KMS-11 (cell line): ENCODE results near the gene AP2A2.

Source experiments
- H2AFZ ChIP-seq: fragments of 200-600 bp; sonication (generic); 2 replicates; pipeline ENCODE4 v1.6.1; 2016; ENCODE audit warnings: antibody characterized with exemption, mixed run types, low read depth
- H3K27ac ChIP-seq: fragments of 200-600 bp; sonication (generic); 2 replicates; pipeline ENCODE4 v1.6.1; 2016; ENCODE audit warnings: mild to moderate bottlenecking, mixed run types
- H3K27me3 ChIP-seq: fragments of 200-600 bp; sonication (generic); 2 replicates; pipeline ENCODE4 v1.6.1; 2017; ENCODE audit warnings: mild to moderate bottlenecking, low read depth, mixed run types, moderate library complexity; ENCODE audit not compliant: insufficient read depth
- H3K36me3 ChIP-seq: fragments of 200-600 bp; sonication (generic); 2 replicates; pipeline ENCODE4 v1.6.1; 2017; ENCODE audit warnings: mild to moderate bottlenecking, mixed run types; ENCODE audit not compliant: insufficient read depth
- H3K4me1 ChIP-seq: fragments of 200-600 bp; sonication (generic); 2 replicates; pipeline ENCODE4 v1.6.1; 2016; ENCODE audit warnings: mild to moderate bottlenecking, low read depth, mixed run types; ENCODE audit not compliant: poor library complexity, severe bottlenecking
- H3K4me2 ChIP-seq: fragments of 200-600 bp; sonication (generic); 2 replicates; pipeline ENCODE4 v1.7.0; 2016; ENCODE audit warnings: mild to moderate bottlenecking, mixed run types
- H3K4me3 ChIP-seq: fragments of 200-600 bp; sonication (generic); IDR thresholded peaks from 2 replicates; pipeline ENCODE4 v1.6.1; 2017; ENCODE audit warnings: low read depth, low read length, mixed read lengths; ENCODE audit not compliant: insufficient read depth
- H3K79me2 ChIP-seq: fragments of 200-600 bp; sonication (generic); 2 replicates; pipeline ENCODE4 v1.6.1; 2016; ENCODE audit warnings: low read depth, mixed run types; ENCODE audit not compliant: insufficient read depth
- H3K9ac ChIP-seq: fragments of 200-600 bp; sonication (generic); 2 replicates; pipeline ENCODE4 v1.6.1; 2016; ENCODE audit warnings: mild to moderate bottlenecking, mixed run types
- H4K20me1 ChIP-seq: fragments of 200-600 bp; sonication (generic); 2 replicates; pipeline ENCODE4 v1.6.1; 2016; ENCODE audit warnings: mild to moderate bottlenecking, mixed run types; ENCODE audit not compliant: insufficient read depth
- TF ChIP-seq, protein P1 (sequence below): fragments of 200-600 bp; sonication (generic); conservative IDR thresholded peaks from 2 replicates; pipeline ENCODE4 v1.6.1; 2017; ENCODE audit warnings: low read depth, mild to moderate bottlenecking, antibody characterized with exemption, low read length, moderate library complexity, mixed read lengths

The AP2A2 gene

GRCh38 chr11:991711-992307 lies 66.1 kb downstream of the AP2A2 start:
- Histone ChIP-seq H3K4me1 (no peaks in the 10 kb centered on the region), H3K36me3 (no peaks in the 10 kb centered on the region), H3K9ac (no peak overlapping the region), H3K79me2 (no peaks in the 10 kb centered on the region), H3K27me3 (no peaks in the 10 kb centered on the region), H3K4me3 (no peak overlapping the region), H2AFZ (no peak overlapping the region), H4K20me1 (no peaks in the 10 kb centered on the region), H3K27ac (no peak overlapping the region), H3K4me2 (no peak overlapping the region)
- TF ChIP-seq, protein P1, sequence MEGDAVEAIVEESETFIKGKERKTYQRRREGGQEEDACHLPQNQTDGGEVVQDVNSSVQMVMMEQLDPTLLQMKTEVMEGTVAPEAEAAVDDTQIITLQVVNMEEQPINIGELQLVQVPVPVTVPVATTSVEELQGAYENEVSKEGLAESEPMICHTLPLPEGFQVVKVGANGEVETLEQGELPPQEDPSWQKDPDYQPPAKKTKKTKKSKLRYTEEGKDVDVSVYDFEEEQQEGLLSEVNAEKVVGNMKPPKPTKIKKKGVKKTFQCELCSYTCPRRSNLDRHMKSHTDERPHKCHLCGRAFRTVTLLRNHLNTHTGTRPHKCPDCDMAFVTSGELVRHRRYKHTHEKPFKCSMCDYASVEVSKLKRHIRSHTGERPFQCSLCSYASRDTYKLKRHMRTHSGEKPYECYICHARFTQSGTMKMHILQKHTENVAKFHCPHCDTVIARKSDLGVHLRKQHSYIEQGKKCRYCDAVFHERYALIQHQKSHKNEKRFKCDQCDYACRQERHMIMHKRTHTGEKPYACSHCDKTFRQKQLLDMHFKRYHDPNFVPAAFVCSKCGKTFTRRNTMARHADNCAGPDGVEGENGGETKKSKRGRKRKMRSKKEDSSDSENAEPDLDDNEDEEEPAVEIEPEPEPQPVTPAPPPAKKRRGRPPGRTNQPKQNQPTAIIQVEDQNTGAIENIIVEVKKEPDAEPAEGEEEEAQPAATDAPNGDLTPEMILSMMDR, result no peak

- Histone ChIP-seq H3K27ac (no peak overlapping the region), H3K36me3 (no peaks in the 10 kb centered on the region), H4K20me1 (no peaks in the 10 kb centered on the region), H3K79me2 (no peaks in the 10 kb centered on the region), H3K27me3 (no peaks in the 10 kb centered on the region), H3K4me1 (no peaks in the 10 kb centered on the region), H3K4me2 (no peak overlapping the region), H3K9ac (no peak overlapping the region), H3K4me3 (no peak overlapping the region), H2AFZ (no peak overlapping the region)
- TF ChIP-seq, protein P1, result no peak
These were observed 66.9 kb downstream of the AP2A2 start for GRCh38 chr11:992577-992976.

DNA sequence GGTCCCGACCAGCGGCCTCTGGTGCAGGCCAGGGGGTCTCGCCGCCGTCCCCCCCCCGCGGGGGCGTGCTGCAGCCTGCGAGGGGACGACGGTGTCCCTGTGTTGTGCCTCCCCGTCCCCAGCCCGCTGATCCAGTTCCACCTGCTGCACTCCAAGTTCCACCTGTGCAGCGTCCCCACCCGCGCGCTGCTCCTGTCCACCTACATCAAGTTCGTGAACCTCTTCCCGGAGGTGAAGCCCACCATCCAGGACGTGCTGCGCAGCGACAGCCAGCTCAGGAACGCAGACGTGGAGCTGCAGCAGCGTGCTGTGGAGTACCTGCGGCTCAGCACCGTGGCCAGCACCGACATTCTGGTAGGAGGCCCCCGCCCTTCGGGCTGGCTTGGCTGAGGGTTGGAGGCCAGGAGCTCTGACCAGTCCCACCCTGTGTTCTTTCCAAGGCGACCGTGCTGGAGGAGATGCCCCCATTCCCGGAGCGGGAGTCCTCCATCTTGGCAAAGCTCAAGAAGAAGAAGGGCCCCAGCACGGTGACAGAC lies 68.0 kb downstream of the AP2A2 start:
- no peak overlapping the region for H2AFZ ChIP-seq
- H4K20me1 ChIP-seq, result no peaks in the 10 kb centered on the region
- no peak overlapping the region for H3K27ac ChIP-seq
- TF ChIP-seq, protein P1, result no peak
- H3K4me2 ChIP-seq, result no peak overlapping the region
- H3K79me2 ChIP-seq, result no peaks in the 10 kb centered on the region
- no peak overlapping the region for H3K4me3 ChIP-seq
- no peak overlapping the region for H3K9ac ChIP-seq
- H3K27me3 ChIP-seq, result no peaks in the 10 kb centered on the region
- H3K4me1 ChIP-seq, result no peaks in the 10 kb centered on the region
- H3K36me3 ChIP-seq, result no peaks in the 10 kb centered on the region

DNA sequence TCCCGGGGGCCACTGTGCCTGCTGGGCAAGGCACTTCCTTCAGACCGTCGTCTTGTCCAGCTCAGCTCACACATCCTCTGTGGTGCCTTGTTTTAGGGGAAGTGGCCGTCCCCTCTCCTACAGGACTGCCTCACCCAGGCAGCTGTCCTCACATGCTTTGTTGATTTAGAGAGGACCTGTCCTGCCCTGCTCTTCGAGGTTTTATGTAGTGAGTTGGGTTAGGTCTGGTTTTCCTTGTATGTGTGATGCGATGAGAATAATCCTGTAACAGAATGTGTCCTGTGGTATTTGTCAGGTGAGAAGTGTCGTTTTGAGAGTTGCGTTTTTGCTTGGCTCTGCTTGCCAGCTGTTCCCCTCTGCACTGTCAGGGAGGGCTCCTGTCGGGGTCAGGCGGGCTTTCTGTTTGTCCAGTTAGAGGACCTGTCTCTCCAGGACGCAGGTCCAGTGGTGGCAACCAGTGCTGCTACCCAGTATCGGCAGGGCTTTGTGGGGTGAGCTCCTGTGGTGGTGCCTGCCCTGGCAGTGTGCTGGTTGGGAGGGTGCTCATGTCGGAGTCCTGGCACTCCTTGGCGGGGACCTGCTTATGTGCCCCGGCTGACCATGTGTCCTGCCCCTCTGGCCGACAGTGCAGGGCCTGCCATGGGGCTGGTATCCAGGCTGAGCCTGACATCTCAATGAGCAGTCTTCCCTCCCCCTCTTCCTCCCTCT lies 69.5 kb downstream of the AP2A2 start:
- Histone ChIP-seq H3K4me1 (no peaks in the 10 kb centered on the region), H3K9ac (no peak overlapping the region), H3K4me2 (no peak overlapping the region), H4K20me1 (no peaks in the 10 kb centered on the region), H3K36me3 (no peaks in the 10 kb centered on the region), H3K4me3 (no peak overlapping the region), H2AFZ (no peak overlapping the region), H3K27ac (no peak overlapping the region), H3K79me2 (no peaks in the 10 kb centered on the region), H3K27me3 (no peaks in the 10 kb centered on the region)
- TF ChIP-seq, protein P1, result no peak
